Prostate gland (tissue), 2 donors: ENCODE data around the gene SMIM12. TPM values are rescaled to one million over a fixed set of nuclear protein-coding genes. Genes with fewer than 3 reads are reported as not detected.

ENCODE experiments used
- DNase-seq: peaks from one replicate; pipeline ENCODE4 v3.0.0-alpha.2; 2019; ENCODE audit warnings: low spot score
- H3K27ac ChIP-seq, 2 donors: fragments of 200-600 bp; sonication (generic); 2 replicates each; pipeline ENCODE4 v1.5.1; 2017 to 2019
- H3K27me3 ChIP-seq: fragments of 200-600 bp; sonication (generic); replicated peaks from 2 replicates; pipeline ENCODE4 v1.5.1; 2019; ENCODE audit not compliant: insufficient read depth
- H3K36me3 ChIP-seq, 2 donors: fragments of 200-600 bp; sonication (generic); 1 replicate in 1 of 2; 2 replicates in 1 of 2; pipeline versions ENCODE4 v1.5.1 to v1.8.1; 2017 to 2019
- H3K4me1 ChIP-seq: fragments of 200-600 bp; sonication (generic); replicated peaks from 2 replicates; pipeline ENCODE4 v1.5.1; 2019
- H3K4me3 ChIP-seq, 2 donors: fragments of 200-600 bp; sonication (generic); 2 replicates each; pipeline ENCODE4 v1.5.1; 2017 to 2019
- H3K9me3 ChIP-seq: fragments of 200-600 bp; sonication (generic); 2 replicates; pipeline ENCODE4 v1.5.1; 2017
- CTCF ChIP-seq, 4 experiments: fragments of 200-600 bp in 2 of 4; fragments of 450-650 bp in 2 of 4; sonication (generic) in 2 of 4; IDR thresholded peaks; 1 replicate in 3 of 4; 2 replicates in 1 of 4; pipeline ENCODE4 v1.5.1; 2016 to 2019; ENCODE audit warnings: antibody characterized with exemption in 4 of 4, mild to moderate bottlenecking in 2 of 4, moderate library complexity in 2 of 4
- POLR2A ChIP-seq: fragments of 450-650 bp; IDR thresholded peaks from one replicate; pipeline ENCODE4 v1.6.1; 2016; ENCODE audit warnings: antibody characterized with exemption, mild to moderate bottlenecking
- POLR2AphosphoS5 ChIP-seq: sonication (generic); formaldehyde crosslinking; IDR thresholded peaks from one replicate; pipeline ENCODE4 v1.6.1; 2017; ENCODE audit warnings: antibody characterized with exemption
- WGBS: methylation state at CpG from one replicate; pipeline ENCODE4 v1.1.5; 2018; 5-methylcytosine and 5-hydroxymethylcytosine counted together
- intact Hi-C: fragments of 100-400 bp; cut with DNase I; formaldehyde crosslinking; loops from one replicate; pipeline ENCODE4 v1.14.2; 2022
- total RNA-seq, 2 donors: library from RNA; depleted of rRNA; stranded (reverse); fragments of >200 nt; gene quantifications; one replicate each; pipeline ENCODE4 v1.1.0, GENCODE V29; 2016

Gene SMIM12
- total RNA-seq, 2 donors from 2014 or later: 10.7 to 29.6 TPM

DNA sequence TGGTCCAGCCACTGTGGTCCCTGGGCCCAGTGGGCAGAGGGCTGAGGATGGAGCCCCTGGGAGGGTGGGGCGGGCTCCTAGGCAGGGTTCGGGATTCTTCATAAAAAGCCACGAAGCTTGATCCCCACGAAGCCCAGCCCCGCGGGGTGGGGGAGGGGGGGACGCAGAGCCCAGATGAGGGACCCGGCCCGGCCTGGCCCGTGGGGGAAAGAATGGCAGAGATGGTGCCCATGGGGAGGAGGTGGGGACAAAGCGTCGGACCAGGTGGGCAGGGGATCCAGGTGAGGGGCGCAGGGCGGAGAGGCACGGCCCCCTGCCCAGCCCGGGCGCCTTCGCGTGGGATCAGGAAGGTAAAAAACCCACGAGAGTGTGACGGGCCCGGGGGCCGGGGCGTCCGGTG, 6.0 kb upstream of the SMIM12 start:
- TF ChIP-seq CTCF (IDR thresholded peaks at IDR 0.05) (no peak), POLR2AphosphoS5 (no peak), POLR2A (no peak)
- intact Hi-C loops: no loop called here
- H3K9me3 ChIP-seq: no peaks in the 10 kb centered on the region
- H3K27me3 ChIP-seq: no peaks in the 10 kb centered on the region
- H3K4me1 ChIP-seq: no peaks in the 10 kb centered on the region
- H3K36me3 ChIP-seq: no peaks in the 10 kb centered on the region
- H3K4me3 ChIP-seq: peak overlapping the region; percentile 53 to 56
- H3K27ac ChIP-seq: peak overlapping the region; percentile 71 to 81
- no peak for DNase-seq
- 12% methylated on average over 25 of the region's 25 CpGs for WGBS

DNA sequence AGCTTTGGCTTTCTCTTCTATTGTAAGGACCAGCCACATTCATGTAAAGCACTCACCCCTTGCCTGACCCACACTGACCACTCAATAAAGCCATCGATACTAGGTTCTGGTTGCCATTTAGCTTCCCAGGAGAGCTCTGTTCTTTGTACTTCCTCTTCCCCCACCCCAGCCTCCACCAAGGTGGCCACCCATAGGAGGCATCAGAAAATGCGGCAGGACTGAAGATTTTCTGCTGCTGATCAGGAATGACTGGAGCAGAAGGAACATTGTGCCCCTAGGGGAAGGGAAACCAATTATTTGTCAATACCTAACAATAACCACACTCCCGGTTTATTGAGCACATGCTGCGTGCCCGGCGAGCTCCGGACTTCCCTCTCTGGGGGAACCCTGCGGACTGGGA, 5.2 kb upstream of the SMIM12 start:
- DNase-seq: no peak
- Histone ChIP-seq H3K9me3 (no peaks in the 10 kb centered on the region), H3K36me3 (no peaks in the 10 kb centered on the region), H3K4me3 (no peak overlapping the region), H3K27ac (no peak overlapping the region), H3K27me3 (no peaks in the 10 kb centered on the region), H3K4me1 (no peaks in the 10 kb centered on the region)
- WGBS: 91% methylated on average over 8 of the region's 8 CpGs
- no peak for TF ChIP-seq POLR2A
- TF ChIP-seq POLR2AphosphoS5: no peak
- TF ChIP-seq CTCF (IDR thresholded peaks at IDR 0.05): no peak
- intact Hi-C loops: no loop called here

GRCh38 chr1:34863501-34863900, 4.0 kb upstream of the SMIM12 start:
- Histone ChIP-seq H3K36me3 (no peaks in the 10 kb centered on the region), H3K4me1 (peaks cover 5% of the 10 kb centered on the region), H3K27me3 (no peaks in the 10 kb centered on the region), H3K4me3 (no peak overlapping the region), H3K27ac (no peak overlapping the region), H3K9me3 (no peaks in the 10 kb centered on the region)
- no peak for TF ChIP-seq POLR2AphosphoS5
- no peak for TF ChIP-seq POLR2A
- TF ChIP-seq CTCF (IDR thresholded peaks at IDR 0.05): no peak
- no peak for DNase-seq
- intact Hi-C loops: no loop called here

- Histone ChIP-seq H3K27ac (peak overlapping the region; percentile 25 to 61), H3K9me3 (no peaks in the 10 kb centered on the region), H3K27me3 (no peaks in the 10 kb centered on the region), H3K36me3 (no peaks in the 10 kb centered on the region), H3K4me3 (peak overlapping the region; percentile 53 to 57), H3K4me1 (peaks cover 14% of the 10 kb centered on the region)
- no peak for DNase-seq
- 0% methylated on average over 15 of the region's 15 CpGs for WGBS
- intact Hi-C loops: no loop called here
- no peak for TF ChIP-seq POLR2A
- no peak for TF ChIP-seq CTCF (IDR thresholded peaks at IDR 0.05)
- no peak for TF ChIP-seq POLR2AphosphoS5
Observed at GRCh38 chr1:34858901-34859445, 576 bp downstream of the SMIM12 start.

GRCh38 chr1:34856697-34857096, 2.9 kb downstream of the SMIM12 start:
- TF ChIP-seq POLR2A (no peak), CTCF (IDR thresholded peaks at IDR 0.05) (no peak), POLR2AphosphoS5 (no peak)
- H3K27ac ChIP-seq: no peak overlapping the region
- H3K36me3 ChIP-seq: no peaks in the 10 kb centered on the region
- no peaks in the 10 kb centered on the region for H3K9me3 ChIP-seq
- intact Hi-C loops: no loop called here
- WGBS: 94% methylated on average over 6 of the region's 6 CpGs
- no peak overlapping the region for H3K4me3 ChIP-seq
- peaks cover 14% of the 10 kb centered on the region for H3K4me1 ChIP-seq
- no peak for DNase-seq
- H3K27me3 ChIP-seq: no peaks in the 10 kb centered on the region
